CD4-positive, alpha-beta T cell treated with Interleukin-4 for 1 hour (primary cell): ENCODE measurements around the gene IVD.
A peak's percentile ranks its signal among the peaks of the same experiment; 100 is the strongest.

Experiments used
- DNase-seq, 2 donors: peaks; one replicate each; pipeline ENCODE4 v3.0.0-alpha.2; 2020 to 2022

The IVD gene

DNA sequence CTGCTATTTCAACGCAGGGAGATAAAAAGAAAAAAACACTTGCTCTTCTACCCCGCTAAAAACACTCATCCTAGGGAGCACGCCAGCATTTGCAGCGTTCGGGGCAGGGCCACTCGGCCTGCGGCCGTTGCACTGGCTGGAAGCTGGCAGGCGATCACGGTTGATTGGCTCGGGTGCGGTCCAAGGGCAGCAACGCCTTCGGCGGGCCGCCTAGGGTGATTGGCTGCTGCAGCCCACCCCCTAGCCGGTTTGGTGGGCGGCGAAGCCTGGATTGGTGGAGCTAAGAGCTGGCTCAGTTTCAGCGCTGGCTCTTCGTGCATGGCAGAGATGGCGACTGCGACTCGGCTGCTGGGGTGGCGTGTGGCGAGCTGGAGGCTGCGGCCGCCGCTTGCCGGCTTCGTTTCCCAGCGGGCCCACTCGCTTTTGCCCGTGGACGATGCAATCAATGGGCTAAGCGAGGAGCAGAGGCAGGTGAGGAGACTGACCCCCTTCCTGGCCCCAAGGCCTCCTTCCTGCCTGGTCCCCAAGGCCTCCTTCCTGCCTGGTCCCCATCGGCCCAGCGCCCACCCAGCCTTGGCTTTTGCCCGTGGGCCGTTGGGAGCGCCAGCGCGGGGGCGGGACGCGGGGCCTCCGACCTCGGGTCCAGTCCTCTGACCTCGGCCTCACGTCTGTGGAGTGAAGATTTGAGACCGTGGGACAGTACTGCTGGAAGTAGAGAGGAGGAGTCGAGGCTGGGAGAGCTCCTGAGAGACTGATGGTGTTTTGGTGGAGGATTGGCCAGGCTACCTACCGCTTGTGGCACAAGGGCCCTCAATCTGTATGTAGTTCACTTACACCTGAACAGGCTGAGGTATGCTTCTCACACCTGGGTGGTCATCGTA, at the start of gene IVD:
Gene IVD (plus strand): TSS at position 295 of the 881 bp plus-strand sequence. CDS start 33 bp downstream, at position 328.
- DNase-seq, result peak; percentile 88 to 89

DNA sequence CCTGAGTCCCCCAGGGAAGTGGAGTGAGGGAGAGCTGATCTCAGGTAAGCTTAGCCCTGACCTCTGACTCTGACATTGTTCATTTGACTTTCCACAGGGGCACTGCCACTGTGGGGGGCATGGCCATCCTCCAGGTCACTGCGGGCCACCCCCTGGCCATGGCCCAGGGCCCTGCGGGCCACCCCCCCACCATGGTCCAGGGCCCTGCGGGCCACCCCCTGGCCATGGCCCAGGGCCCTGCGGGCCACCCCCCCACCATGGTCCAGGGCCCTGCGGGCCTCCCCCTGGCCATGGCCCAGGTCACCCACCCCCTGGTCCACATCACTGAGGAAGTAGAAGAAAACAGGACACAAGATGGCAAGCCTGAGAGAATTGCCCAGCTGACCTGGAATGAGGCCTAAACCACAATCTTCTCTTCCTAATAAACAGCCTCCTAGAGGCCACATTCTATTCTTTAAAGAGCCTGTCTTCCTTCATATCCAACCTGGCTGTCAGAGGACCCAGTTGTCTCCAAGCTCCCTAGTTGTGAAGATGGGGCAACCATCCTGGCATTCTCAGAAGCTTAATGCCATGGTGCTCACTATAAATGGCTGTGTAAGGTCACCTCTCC, 49.5 kb upstream of the IVD start:
- no peak for DNase-seq

- DNase-seq, result no peak
Observed at GRCh38 chr15:40357246-40357645, 48.3 kb upstream of the IVD start.

GRCh38 chr15:40357723-40358470, 47.7 kb upstream of the IVD start, which contains the start of gene DISP2:
Gene DISP2, plus strand, starts transcription at chr15:40358219. Its CDS starts 103 bp downstream, at chr15:40358322.
- peak; percentile 89 to 90 for DNase-seq

DNA sequence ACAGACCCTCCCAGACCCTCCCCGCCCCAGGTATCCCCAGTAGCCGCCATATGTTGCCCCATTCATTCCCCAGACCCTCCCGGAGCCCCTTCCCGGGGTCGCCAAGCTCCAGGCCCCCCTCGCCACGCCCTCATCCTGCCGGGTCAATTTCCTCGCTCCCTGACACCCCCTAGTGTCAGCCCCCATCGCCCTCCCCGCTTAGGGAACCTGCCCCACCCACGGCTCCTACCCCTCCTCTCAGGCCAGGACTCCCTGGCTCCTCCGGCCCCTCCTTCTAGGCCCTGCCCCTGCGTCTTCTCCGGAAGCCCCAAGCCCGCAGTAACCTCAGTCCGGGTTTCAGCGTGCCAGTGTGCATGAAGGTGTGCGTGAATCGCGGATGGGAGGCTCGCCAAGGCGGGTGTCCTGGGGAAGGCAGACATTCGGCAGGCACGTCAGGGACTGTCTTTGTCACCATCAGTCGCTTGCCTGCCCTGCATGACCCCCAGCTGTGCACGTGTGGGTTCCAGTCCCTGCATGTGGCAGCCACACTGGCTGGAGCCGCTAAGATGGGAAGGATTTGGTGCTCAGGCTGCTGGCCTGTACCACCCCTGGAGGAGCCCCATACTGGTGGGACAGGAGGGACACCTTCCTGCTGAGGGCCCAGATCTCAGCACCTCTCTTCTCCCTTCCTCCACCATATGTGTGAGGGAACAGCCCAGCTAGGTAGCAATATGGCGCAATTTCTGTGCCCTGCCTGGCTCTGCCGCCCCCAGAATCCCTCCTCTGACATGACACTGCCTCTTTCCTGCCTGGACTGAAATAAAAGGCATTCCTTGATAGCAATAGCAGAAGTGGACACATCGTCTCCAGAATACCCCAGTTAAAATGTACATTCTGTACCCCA, 46.9 kb upstream of the IVD start:
- no peak for DNase-seq

- DNase-seq, result no peak
Observed at GRCh38 chr15:40360015-40360414, 45.6 kb upstream of the IVD start.

GRCh38 chr15:40361640-40362039, 44.0 kb upstream of the IVD start:
- no peak for DNase-seq

DNA sequence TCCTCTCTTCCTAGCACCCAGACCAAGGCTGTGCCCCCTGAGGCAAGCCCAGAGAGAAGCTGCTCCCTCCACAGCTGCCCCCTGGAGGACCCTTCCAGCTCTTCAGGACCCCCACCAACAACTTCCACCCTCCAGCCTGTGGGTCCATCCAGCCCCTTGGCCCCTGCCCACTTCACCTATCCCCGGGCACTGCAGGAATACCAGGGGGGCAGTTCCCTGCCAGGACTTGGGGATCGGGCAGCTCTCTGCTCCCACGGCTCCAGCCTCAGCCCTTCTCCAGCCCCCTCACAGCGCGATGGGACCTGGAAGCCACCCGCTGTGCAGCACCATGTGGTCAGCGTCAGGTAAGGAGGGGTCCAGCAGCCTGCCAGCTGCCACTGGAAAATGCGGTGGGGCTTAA, 42.0 kb upstream of the IVD start:
- no peak for DNase-seq

DNA sequence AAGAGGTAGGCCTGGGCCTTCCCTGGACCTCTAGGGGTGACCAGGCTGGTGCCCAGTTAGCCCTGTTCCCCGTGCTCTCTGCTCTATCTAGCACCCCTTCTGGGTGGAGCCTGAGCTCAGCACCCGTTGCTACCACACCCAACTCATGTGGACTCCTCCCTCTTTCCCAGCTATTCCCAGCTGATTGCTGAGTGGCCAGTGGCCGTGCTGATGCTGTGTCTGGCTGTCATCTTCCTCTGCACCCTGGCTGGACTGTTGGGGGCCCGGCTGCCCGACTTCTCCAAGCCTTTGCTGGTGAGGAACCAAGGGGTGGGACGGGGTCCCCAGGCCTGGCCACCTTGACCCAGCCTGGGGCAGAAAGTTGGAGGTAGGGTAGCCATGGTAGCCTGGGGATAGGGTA, 41.3 kb upstream of the IVD start:
- DNase-seq, result no peak

DNA sequence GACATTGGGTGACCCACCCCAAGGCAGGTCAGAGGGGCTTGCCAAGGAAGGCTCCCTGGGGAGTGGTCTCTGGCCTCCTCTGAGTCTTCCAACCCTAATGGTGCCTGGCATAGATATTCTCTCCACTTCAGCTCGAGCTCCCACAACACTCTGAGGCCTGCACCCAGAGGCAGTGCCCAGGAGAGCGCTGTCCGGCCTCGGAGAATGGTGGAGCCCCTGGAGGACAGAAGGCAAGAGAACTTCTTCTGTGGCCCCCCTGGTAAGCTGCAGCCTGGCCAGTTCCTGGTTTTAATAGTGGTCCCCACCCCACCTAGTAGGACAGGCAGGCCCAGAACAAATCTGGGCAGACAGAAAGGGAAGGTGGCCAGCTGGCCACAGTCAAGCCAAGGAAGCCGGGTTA, 40.6 kb upstream of the IVD start:
- DNase-seq, result no peak

GRCh38 chr15:40365624-40366456, 39.8 kb upstream of the IVD start:
- no peak for DNase-seq

DNA sequence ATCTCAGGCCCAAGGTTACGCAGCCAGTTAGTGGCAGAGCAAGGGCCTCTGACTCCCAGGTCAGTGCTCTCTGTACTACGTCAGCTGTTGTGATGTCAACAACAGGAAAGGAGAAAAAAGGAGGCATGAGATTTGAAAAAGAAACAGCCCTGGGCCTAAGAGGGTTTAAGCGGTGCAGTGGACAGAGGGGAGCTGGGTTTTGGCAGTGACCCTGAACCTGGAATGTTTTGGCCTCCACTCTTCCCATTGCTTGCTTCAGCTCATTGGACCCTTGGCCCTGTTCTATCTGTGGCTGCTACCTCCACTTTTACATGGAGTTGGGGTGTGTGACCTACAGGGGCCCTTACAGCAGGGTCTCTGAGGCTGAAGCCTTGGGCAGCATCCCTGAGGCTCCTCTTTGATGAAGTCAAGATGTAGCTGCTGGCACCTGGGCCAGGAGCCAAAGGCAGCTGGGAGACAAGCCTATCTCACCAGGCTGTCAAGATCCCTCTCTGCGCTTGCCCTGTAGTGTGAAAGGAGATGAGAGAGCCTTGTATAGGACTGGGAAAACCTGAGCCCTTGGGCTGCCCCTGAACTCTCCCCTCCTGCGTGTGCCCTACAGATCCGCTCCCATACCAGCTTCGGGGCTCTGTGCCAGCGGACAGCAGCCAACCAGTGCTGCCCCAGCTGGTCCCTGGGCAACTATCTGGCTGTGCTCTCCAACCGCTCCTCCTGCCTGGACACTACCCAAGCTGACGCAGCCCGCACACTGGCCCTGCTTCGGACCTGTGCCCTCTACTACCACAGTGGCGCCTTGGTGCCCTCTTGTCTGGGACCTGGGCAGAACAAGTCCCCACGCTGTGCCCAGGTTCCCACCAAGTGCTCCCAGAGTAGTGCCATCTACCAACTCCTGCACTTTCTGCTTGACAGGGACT, 38.9 kb upstream of the IVD start:
- no peak for DNase-seq

- DNase-seq, result no peak
Observed at GRCh38 chr15:40367371-40367685, 38.3 kb upstream of the IVD start.

- peak; percentile 93 to 94 for DNase-seq
Observed at GRCh38 chr15:40367686-40368611, 37.6 kb upstream of the IVD start.

GRCh38 chr15:40368719-40369473, 36.7 kb upstream of the IVD start:
- DNase-seq, result no peak

- no peak for DNase-seq
Observed at GRCh38 chr15:40369474-40369869, 36.1 kb upstream of the IVD start.

- DNase-seq, result no peak
Observed at GRCh38 chr15:40369971-40370370, 35.6 kb upstream of the IVD start.

DNA sequence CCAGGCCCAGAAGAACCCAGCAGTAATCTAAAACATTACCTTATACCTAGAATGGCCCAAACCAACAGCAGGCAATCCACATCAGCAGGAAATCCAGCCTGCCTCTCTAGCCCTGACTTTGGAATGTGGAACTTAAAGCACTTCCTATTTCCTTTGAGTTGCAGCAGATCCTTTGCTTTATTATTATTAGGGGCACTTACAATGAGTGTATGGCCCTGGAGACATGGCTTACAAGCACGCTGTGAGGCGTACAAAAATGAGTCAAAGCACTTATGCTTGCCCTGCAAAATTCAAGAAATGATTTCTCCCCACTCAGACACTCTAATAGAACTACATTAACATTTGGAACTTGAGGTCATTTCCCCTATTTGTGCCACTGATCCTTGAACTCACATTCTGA, 32.6 kb upstream of the IVD start:
- no peak for DNase-seq

DNA sequence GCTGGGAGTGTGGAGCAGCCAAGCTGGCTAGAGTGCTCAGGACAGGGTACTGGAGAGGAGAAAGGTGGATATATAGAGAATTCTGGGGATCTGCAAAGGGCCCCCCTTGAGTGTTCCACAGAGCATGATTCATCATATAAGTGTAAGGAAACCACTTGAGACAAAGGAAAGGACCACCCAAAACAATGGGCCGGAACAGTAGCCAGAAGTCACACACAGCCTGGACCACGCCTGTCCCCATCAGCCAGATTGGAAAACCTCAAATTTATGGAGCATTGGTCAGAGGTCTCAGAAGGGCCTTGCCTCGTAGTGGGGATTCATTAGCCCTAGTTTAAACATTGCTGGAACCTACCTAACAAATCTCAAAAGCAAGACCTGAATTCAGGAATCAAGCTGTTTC, 28.0 kb upstream of the IVD start:
- no peak for DNase-seq
